Measurements from ENCODE around the gene AKAP8L.
"Not testable (repeated sequence)": the region's sequence is repeated elsewhere in the genome, so short reads cannot be mapped to it uniquely, and the experiment has no call there.

Gene AKAP8L

DNA sequence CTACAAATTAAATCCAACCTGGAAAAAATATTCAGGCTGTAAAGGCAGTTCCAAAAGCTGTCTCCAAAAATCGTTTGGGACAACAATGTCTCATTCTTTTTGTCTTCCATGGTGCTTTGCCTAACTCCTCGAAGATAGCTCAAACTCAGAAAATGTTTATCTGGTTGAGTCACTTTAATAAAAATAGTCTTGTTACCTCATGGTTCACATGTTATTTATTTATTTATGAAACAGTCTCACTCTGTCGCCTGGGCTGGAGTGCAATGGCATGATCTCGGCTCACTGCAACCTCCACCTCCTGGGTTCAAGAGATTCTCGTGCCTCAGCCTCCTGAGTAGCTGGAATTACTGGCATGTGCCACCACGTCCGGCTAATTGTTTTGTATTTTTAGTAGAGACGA is 81.6 kb downstream of the AKAP8L start:
- DNase-seq = no peak

DNA sequence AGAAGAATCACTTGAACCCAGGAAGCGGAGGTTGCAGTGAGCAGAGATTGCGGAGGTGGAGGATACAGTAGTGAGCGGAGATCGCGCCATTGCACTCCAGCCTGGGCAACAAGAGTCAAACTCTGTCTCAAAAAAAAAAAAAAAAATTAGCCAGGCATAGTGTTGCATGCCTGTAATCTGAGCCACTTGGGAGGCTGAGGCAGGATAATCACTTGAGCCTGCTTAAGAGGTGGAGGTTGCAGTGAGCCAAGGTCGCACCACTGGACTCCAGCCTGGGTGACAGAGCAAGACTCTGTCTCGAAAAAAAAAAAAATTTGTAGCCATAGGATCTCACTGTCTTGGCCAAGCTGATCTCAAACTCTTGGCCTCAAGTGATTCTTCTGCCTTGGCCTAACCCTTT is 82.8 kb downstream of the AKAP8L start:
- DNase-seq = not testable (repeated sequence)

DNA sequence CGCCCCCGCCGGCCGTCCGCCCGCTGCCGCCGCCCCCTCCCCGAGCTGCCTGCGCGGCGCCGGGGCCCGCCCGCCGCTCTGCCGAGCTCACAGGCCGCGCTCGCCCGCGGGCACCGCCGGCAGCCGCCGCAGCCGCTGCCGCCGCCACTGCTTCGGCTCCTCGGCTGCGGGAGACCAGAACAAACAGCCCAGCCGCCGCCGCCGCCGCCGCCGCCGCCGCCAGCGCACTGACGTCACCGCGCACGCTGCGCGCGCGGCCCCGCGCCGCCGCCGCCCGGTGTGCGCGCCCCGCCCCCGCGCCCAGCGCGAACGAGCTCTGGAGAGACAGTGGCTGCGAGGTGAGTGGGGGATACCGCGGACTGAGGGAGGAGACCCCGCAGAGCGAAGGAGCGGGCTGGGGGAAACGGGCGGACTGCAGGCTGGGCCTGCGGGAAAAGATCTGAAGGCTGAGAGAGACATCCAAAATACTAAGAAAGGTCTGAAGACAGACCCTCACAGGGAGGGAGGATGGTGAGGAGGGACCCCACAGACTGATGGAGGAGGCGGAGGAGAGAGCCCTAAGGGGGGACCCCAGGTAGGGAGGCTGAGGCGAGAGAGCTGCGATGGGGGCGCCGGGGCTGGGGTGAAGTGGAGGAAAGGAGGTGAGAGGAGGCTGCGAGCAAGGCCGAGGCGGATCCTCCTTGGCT is 86.3 kb downstream of the AKAP8L start, which contains the start of gene BRD4:
TSS of gene BRD4 (minus strand) at position 229 of the 686 bp plus-strand sequence. CDS start 59,440 bp downstream, outside the sequence.
- DNase-seq = peak; percentile 50

DNA sequence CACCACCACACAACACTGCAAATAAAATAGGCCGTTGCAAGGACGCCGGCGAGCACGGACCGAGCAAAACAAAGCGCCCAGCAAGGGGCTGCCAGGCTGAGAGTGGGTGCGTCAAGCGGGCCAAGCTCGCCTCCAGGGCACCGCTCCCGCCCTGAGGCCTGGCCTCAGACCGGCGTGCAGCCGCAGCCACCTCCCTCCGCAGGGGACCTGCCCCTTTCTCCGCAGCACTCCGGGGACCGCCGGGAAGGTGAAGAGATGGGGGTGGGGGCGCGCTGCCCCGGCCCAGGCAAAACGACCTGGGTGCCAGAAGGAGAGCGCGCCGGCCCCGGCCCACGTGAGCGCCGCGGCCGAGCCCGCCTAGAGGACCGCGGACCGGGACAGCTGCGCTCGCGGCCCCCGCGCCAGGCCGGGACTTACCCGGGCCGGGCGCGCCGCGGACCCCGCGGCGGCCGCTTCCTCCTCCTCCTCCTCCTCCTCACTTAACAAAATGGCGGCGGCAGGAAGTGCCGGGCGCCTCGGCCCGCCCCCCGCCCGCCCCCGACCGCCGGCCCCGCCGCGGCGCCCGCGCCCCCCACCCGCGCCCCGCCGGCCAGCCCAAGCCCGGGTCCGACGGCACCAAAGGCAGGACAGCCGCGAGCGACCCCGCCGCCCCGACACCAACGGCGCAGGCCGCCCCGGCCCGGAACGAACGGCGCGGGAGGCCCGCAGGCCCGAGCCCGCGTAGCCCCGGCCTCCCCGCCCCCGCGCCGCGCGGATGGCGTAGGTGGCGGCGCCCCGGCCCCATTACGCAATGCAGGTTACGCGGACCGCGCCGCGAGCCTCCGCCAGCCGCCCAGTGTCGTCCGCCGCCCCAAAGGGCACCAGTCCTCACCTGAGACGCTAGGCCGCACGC is 87.1 kb downstream of the AKAP8L start:
- DNase-seq = peak; percentile 39

DNA sequence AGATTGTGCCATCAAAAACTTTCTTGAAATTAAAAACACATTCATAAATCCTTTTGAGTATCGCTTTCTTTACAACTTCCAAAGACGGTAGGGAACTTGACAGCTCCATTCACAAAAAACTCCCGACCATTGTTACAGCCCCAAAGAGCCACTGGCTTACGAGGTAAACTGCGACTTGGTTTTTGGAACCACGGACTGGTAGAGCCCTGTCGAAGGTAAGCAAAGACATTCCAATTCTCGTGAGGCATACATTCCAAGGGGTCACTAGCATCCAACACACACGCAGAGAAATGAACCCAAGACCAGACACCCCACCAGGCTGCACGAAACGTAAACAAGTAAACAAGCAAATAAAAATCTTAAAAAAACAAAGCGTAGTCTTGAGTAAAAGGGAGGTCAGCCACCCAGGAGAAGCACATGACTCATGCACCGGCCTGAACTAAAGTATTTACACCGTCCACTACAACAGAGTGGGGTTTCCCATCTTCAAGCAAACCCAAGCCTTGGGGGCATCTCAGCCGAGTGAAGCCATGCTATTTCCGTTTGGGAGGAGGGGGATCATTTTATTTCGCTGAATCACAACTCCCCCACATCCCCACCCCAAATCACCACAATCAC is 87.9 kb downstream of the AKAP8L start:
- no peak for DNase-seq

All from COR-L47 (cell line).